ENCODE data around the gene DIAPH1. TPM values are rescaled to one million over a fixed set of nuclear protein-coding genes. Genes with fewer than 3 reads are reported as not detected.

Gene DIAPH1
- total RNA-seq, 1 experiment from 2014 or later = 117 TPM

- H2BK15ac ChIP-seq (ENCODE audit: low read depth, low read length) = no peak overlapping the region
- H3K4me1 Mint-ChIP-seq = peaks cover 19 to 23% of the 10 kb centered on the region in 2 experiments
- no peak overlapping the region for H2BK120ac ChIP-seq (ENCODE audit: low read depth, low read length, poor library complexity, severe bottlenecking)
- no peaks in the 10 kb centered on the region for H3K27me3 ChIP-seq (ENCODE audit: insufficient read depth, low read length)
- no peak overlapping the region for H3K14ac ChIP-seq (ENCODE audit: insufficient read depth, low read length)
- H3K9ac ChIP-seq (ENCODE audit: extremely low read depth, insufficient read length, low read length) = no peak overlapping the region
- no peak overlapping the region for H2BK5ac ChIP-seq (ENCODE audit: insufficient read length, low read length)
- H3K4ac ChIP-seq (ENCODE audit: low read depth, low read length) = no peak overlapping the region
- no peak for DNase-seq
- H3K9me3 Mint-ChIP-seq = no peaks in the 10 kb centered on the region
- H3K4me1 ChIP-seq (ENCODE audit: insufficient read depth, low read length) = no peaks in the 10 kb centered on the region; the same call in 1 of the 2 replicates
- H4K8ac ChIP-seq (replicated peaks; ENCODE audit: insufficient read length, low read depth, low read length) = no peak overlapping the region
- H3K9me3 ChIP-seq (ENCODE audit: control insufficient read depth, low read depth, low read length) = no peaks in the 10 kb centered on the region
- H3K4me2 ChIP-seq (ENCODE audit: insufficient read depth, insufficient read length, low read length) = no peak overlapping the region
- no peak overlapping the region for H2BK20ac ChIP-seq (ENCODE audit: low read depth, low read length, poor library complexity, severe bottlenecking)
- no peak overlapping the region for H2BK12ac ChIP-seq (ENCODE audit: insufficient read length, low read depth, low read length)
- H3K27me3 Mint-ChIP-seq (ENCODE audit: low read depth) = peaks cover 7% of the 10 kb centered on the region; the same call in 1 of the 2 replicates
- H3K36me3 Mint-ChIP-seq (ENCODE audit: insufficient read depth in 1 of 3, low read depth in 3 of 3) = peaks cover 11 to 44% (median 25%) of the 10 kb centered on the region in 3 experiments; a peak in 6 of 7 replicates
- H3T11ph ChIP-seq (ENCODE audit: low read length) = no peak overlapping the region
- 0 out of 5 replicates have a peak overlapping the region, but pooled peaks of 1 of the 2 experiments have one; percentile 61 for H3K4me3 Mint-ChIP-seq
- no peaks in the 10 kb centered on the region for H3K79me1 ChIP-seq (ENCODE audit: insufficient read depth, low read depth, low read length, poor library complexity, severe bottlenecking)
- H2AFZ ChIP-seq (ENCODE audit: low read length) = no peak overlapping the region
- H4K5ac ChIP-seq (ENCODE audit: insufficient read length, low read depth, low read length) = no peak overlapping the region
- WGBS (ENCODE audit: extremely low coverage, insufficient read length, low lambda C conversion rate) = no CpG with 5 or more reads among the region's 17 CpGs
- no peak overlapping the region for H3K27ac Mint-ChIP-seq
- H2AK5ac ChIP-seq (ENCODE audit: insufficient read length, low read length) = no peak overlapping the region
- no peak overlapping the region for H4K91ac ChIP-seq (ENCODE audit: insufficient read length, low read depth, low read length)
- no peak overlapping the region for H3K18ac ChIP-seq (ENCODE audit: insufficient read length, low read depth, low read length)
- peaks cover 8% of the 10 kb centered on the region for H3K23me2 ChIP-seq (ENCODE audit: insufficient read length, low read depth, low read length, poor library complexity, severe bottlenecking)
- no peak overlapping the region for H3K23ac ChIP-seq (ENCODE audit: insufficient read length, low read depth, low read length)
- H3K27ac ChIP-seq (ENCODE audit: insufficient read length, low read depth, low read length) = no peak overlapping the region
- no peak overlapping the region for H3K56ac ChIP-seq (ENCODE audit: insufficient read length, low read depth, low read length)
- no peak for TF ChIP-seq CTCF (conservative IDR thresholded peaks at IDR 0.05)
- no peaks in the 10 kb centered on the region for H3K79me2 ChIP-seq (ENCODE audit: insufficient read depth, low read length)
- H4K20me1 ChIP-seq (ENCODE audit: control insufficient read depth, insufficient read depth, insufficient read length) = no peaks in the 10 kb centered on the region
Measured at GRCh38 chr5:141649056-141649688, 30.4 kb upstream of the DIAPH1 start.

Data from H9 (cell line).